Right cardiac atrium (tissue), 5 donors: ENCODE data around the gene CCDC148. TPM values are rescaled to one million over a fixed set of nuclear protein-coding genes. Genes with fewer than 3 reads are reported as not detected.

Experiments used
- ATAC-seq, 2 donors: fragments of 200-7000 bp; cut with Tn5 transposase; one replicate each; pipeline versions ENCODE4 v1.8.0 to v1.9.1; 2020; ENCODE audit warnings: moderate library complexity in 2 of 2, mild to moderate bottlenecking in 1 of 2
- DNase-seq, 3 donors: peaks; one replicate each; pipeline ENCODE4 v3.0.0-alpha.2; 2020
- H3K27ac ChIP-seq: one replicate; pipeline ENCODE4 v1.5.1; 2013; ENCODE audit warnings: mild to moderate bottlenecking, low read length, control low read depth, moderate library complexity
- H3K27me3 ChIP-seq: one replicate; pipeline ENCODE4 v1.6.1; 2013; ENCODE audit not compliant: control insufficient read depth, insufficient read depth
- H3K4me1 ChIP-seq: one replicate; pipeline ENCODE4 v1.6.1; 2013; ENCODE audit warnings: low read length; ENCODE audit not compliant: control insufficient read depth, insufficient read depth
- H3K4me3 ChIP-seq: one replicate; pipeline ENCODE4 v1.5.1; 2013; ENCODE audit warnings: low read length, control low read depth
- H3K9me3 ChIP-seq: one replicate; pipeline ENCODE4 v1.6.1; 2013; ENCODE audit warnings: low read length; ENCODE audit not compliant: control insufficient read depth
- WGBS: extraction: QIAGEN DNeasy Blood & Tissue Kit; methylation state at CpG from one replicate; pipeline ENCODE4 v1.1.7; 2013; 5-methylcytosine and 5-hydroxymethylcytosine counted together
- intact Hi-C, 4 donors: fragments of 100-400 bp; cut with DNase I; formaldehyde crosslinking; loops; one replicate each; pipeline versions ENCODE4 v1.11.0 to v1.14.0; 2022 to 2023
- polyA plus RNA-seq: library from polyadenylated mRNA; stranded (reverse); fragments of 200-250 nt; gene quantifications from one replicate; pipeline ENCODE4 v1.2.3, GENCODE V29; 2013
- total RNA-seq, 4 donors: library from RNA; stranded (reverse); fragmentation: NEBNext Ultra II Directional; extraction: Animal tissue kit (Norgen Biotek cat#: 25700); gene quantifications; one replicate each; pipeline ENCODE4 v1.2.1, GENCODE V29; 2021
- donor health status: healthy with polysubstance abuse.
- donor health status: DM: no; HTN: yes; CAD: no.
- donor health status: DM: no; HTN: no; CAD: no.
- donor health status: DM: no; HTN: yes; CAD: no; lungs with severe emphysema.
- donor health status: DM: yes; HTN: yes; CAD: no.

Gene CCDC148
- total and polyA plus RNA-seq, 5 donors, result 0.23 to 2.4 (median 1.1) TPM

- no peaks in the 10 kb centered on the region for H3K27me3 ChIP-seq
- ATAC-seq (no peak), DNase-seq (no peak)
- no peak overlapping the region for H3K4me3 ChIP-seq
- H3K9me3 ChIP-seq, result no peaks in the 10 kb centered on the region
- no peaks in the 10 kb centered on the region for H3K4me1 ChIP-seq
- intact Hi-C loops, result no loop called here
- no peak overlapping the region for H3K27ac ChIP-seq
- 79% methylated on average over 2 of the region's 2 CpGs for WGBS
Observed at GRCh38 chr2:158291544-158292180, 164.9 kb downstream of the CCDC148 start.

DNA sequence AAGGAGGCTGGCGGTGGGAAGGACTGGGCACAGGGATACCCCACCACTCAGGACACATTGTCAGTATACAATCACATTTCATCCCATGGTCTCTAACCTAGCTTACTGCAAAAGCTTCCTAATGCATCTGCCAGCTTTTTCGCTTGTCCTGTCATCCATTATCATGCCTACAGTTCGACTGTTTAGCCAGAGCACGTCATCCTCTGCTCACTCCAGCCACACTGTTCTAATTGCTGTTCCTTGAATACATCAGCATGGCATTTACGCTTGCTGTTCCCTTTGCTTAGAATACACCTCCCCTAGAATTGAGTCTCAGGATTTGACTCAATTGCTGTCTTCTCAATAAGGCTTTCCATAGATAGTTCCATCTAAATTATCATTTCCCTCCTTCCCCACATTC, 166.3 kb downstream of the CCDC148 start:
- no peaks in the 10 kb centered on the region for H3K27me3 ChIP-seq
- H3K4me3 ChIP-seq, result no peak overlapping the region
- H3K9me3 ChIP-seq, result no peaks in the 10 kb centered on the region
- 70% methylated on average over 5 of the region's 5 CpGs for WGBS
- DNase-seq (no peak), ATAC-seq (no peak)
- intact Hi-C loops, result no loop called here
- no peak overlapping the region for H3K27ac ChIP-seq
- H3K4me1 ChIP-seq, result no peaks in the 10 kb centered on the region

DNA sequence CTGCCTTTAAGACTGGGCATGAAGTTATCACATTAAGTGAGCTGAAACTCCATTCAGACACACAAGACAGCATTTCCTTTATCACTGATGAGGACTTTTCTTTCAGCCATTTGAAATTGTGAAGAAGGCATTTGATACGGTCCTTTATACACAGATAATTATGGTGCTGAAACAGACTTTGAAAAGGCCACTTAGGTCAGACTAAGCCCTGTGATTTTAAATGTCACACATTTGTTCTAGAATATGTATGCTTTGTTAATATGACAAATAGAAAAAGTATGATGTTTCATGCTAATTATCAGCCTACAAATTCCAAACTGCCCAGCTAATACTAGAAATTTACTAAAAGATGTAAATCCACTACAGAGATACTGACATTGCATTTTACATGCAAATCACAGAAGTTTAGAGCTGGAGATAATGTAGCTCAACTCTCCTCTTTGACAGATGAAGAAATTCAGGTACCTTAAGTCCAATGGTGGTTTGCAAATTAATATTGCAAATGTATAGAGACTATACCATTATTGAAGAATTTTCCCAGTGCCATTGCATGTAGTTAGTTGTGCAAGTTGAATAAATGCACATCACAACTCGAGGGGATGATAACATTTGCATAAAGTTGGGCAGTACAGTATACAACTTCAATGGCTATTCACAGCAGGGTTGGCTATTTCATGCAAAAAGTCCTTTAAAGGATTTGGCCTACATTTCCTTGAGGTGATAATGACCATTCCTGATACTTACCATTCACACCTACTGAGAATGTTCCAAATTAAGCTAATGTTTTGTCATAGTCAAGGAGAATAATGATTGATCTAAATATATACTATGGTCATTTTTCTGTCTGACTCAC, 179.7 kb downstream of the CCDC148 start:
- H3K27ac ChIP-seq, result no peak overlapping the region
- H3K4me1 ChIP-seq, result no peaks in the 10 kb centered on the region
- no peaks in the 10 kb centered on the region for H3K27me3 ChIP-seq
- no peak overlapping the region for H3K4me3 ChIP-seq
- H3K9me3 ChIP-seq, result no peaks in the 10 kb centered on the region
- ATAC-seq, result no peak
- intact Hi-C loops, result no loop called here
- 71% methylated on average over 2 of the region's 2 CpGs for WGBS
- DNase-seq, result no peak

DNA sequence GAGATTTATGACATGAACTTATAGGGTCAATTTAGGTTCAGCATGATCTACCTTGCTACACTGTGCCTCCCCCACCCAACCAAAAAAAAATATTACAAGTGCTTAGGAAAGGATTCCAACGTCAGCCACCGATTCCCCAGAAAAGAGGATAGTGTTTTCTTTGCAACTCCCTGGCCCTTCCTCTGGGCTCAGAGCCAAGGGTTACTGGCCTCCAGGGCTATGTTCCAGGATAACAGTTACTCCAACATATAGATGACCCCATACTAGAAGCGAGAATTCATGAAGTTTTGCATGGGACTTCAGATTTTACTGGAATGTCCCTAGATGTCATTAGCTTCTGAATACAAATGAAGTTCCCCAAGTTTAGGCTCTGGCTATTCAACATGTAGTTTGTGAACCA, 182.8 kb downstream of the CCDC148 start:
- no peaks in the 10 kb centered on the region for H3K27me3 ChIP-seq
- DNase-seq (no peak), ATAC-seq (no peak)
- WGBS, result 12% methylated on average over 3 of the region's 3 CpGs
- H3K4me1 ChIP-seq, result no peaks in the 10 kb centered on the region
- H3K4me3 ChIP-seq, result no peak overlapping the region
- intact Hi-C loops, result no loop called here
- no peak overlapping the region for H3K27ac ChIP-seq
- H3K9me3 ChIP-seq, result no peaks in the 10 kb centered on the region

DNA sequence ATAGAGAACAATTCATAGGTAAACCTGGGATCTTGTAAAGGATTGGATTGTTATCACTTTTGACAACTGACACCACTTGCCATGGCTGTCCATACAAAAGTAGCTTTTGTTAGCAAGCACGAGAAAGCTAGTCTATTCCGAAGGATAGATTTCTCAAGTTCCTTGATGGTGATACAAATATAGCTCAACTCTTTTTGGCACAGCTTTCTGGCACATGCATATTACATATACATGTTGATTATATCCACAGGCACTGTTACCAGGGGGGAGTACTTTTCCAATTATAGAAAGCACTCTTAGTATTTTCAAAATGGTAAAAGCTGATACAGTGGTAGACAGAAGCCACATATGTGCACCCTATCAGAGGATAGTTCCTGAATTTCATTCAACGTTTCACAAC, 186.0 kb downstream of the CCDC148 start:
- WGBS, result 45% methylated on average over 3 of the region's 3 CpGs

DNA sequence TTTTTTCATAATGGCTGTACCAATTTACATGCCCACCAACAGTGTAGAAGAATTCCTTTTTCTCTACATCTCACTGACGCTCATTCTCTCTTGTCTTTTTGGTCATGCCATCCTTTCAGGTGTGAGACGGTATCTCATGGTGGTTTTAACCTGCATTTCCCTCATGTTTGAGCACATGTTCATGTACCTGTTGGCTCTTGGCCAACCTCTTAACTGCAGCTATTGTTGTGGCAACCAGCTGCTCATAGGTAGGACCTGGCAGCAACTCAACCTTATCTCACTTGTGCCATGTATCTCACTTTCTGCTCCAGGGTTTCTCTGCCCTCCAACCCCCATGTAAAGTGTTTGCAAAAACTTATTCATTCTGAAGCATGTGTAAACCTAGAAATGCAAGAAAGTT, 187.4 kb downstream of the CCDC148 start:
- no peak for ATAC-seq
- intact Hi-C loops, result no loop called here
- Histone ChIP-seq H3K9me3 (no peaks in the 10 kb centered on the region), H3K27me3 (no peaks in the 10 kb centered on the region), H3K4me1 (no peaks in the 10 kb centered on the region), H3K27ac (no peak overlapping the region), H3K4me3 (no peak overlapping the region)
- no peak for DNase-seq
- WGBS, result 95% methylated on average over 2 of the region's 2 CpGs

More for the DNA sequence above, 186.0 kb downstream of the CCDC148 start:
- H3K9me3 ChIP-seq, result no peaks in the 10 kb centered on the region
- DNase-seq, result no peak
- intact Hi-C loops, result no loop called here
- no peak overlapping the region for H3K27ac ChIP-seq
- H3K27me3 ChIP-seq, result no peaks in the 10 kb centered on the region
- no peaks in the 10 kb centered on the region for H3K4me1 ChIP-seq
- no peak overlapping the region for H3K4me3 ChIP-seq
- ATAC-seq, result no peak

DNA sequence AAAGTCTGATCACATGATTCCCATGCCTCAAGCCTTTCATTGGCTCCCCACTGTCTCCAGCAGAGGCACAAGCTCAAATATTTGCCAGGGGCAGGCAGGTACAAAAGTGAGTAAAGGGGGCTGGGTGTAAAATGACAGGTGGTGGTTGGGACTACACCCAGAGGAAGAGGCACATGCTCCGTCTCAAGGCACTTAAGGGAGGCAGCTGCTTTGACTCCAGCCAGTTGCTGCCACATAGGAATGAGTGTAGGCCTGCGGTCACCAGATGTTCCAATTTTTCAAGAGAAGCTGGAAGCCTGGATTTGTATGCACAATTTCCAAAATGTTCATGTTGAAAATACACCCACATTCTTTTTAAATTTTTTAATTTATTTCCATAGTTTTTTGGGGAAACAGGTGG, 190.4 kb downstream of the CCDC148 start:
- intact Hi-C loops, result no loop called here
- DNase-seq (no peak), ATAC-seq (no peak)
- WGBS, result 80% methylated on average over 2 of the region's 2 CpGs
- Histone ChIP-seq H3K27me3 (no peaks in the 10 kb centered on the region), H3K4me1 (no peaks in the 10 kb centered on the region), H3K27ac (no peak overlapping the region), H3K9me3 (no peaks in the 10 kb centered on the region), H3K4me3 (no peak overlapping the region)

- Histone ChIP-seq H3K27me3 (no peaks in the 10 kb centered on the region), H3K4me1 (no peaks in the 10 kb centered on the region), H3K9me3 (no peaks in the 10 kb centered on the region), H3K27ac (no peak overlapping the region), H3K4me3 (no peak overlapping the region)
- DNase-seq (no peak), ATAC-seq (no peak)
- intact Hi-C loops, result no loop called here
- 81% methylated on average over 2 of the region's 2 CpGs for WGBS
Observed at GRCh38 chr2:158255257-158255656, 201.3 kb downstream of the CCDC148 start.

- WGBS, result 62% methylated on average over 1 of the region's 1 CpG
- Histone ChIP-seq H3K27ac (no peak overlapping the region), H3K27me3 (no peaks in the 10 kb centered on the region), H3K4me3 (no peak overlapping the region), H3K4me1 (no peaks in the 10 kb centered on the region), H3K9me3 (no peaks in the 10 kb centered on the region)
- intact Hi-C loops, result no loop called here
- DNase-seq (no peak), ATAC-seq (no peak)
Observed at GRCh38 chr2:158253170-158253569, 203.4 kb downstream of the CCDC148 start.

- DNase-seq (no peak), ATAC-seq (no peak)
- intact Hi-C loops, result no loop called here
- WGBS, result 86% methylated on average over 3 of the region's 3 CpGs
- H3K4me3 ChIP-seq, result no peak overlapping the region
- H3K4me1 ChIP-seq, result no peaks in the 10 kb centered on the region
- H3K27me3 ChIP-seq, result no peaks in the 10 kb centered on the region
- no peak overlapping the region for H3K27ac ChIP-seq
- no peaks in the 10 kb centered on the region for H3K9me3 ChIP-seq
Observed at GRCh38 chr2:158251356-158251755, 205.2 kb downstream of the CCDC148 start.

- intact Hi-C loops, result no loop called here
- Histone ChIP-seq H3K4me3 (no peak overlapping the region), H3K27ac (no peak overlapping the region), H3K9me3 (no peaks in the 10 kb centered on the region), H3K4me1 (no peaks in the 10 kb centered on the region), H3K27me3 (no peaks in the 10 kb centered on the region)
- 87% methylated on average over 4 of the region's 4 CpGs for WGBS
- ATAC-seq, result no peak
- DNase-seq, result no peak
Observed at GRCh38 chr2:158243392-158243791, 213.2 kb downstream of the CCDC148 start.
